Measurements from ENCODE around the gene SERGEF. TPM values are rescaled to one million over a fixed set of nuclear protein-coding genes. Genes with fewer than 3 reads are reported as not detected.

The SERGEF gene
- total RNA-seq, 4 donors from 2014 or later = 62.2 to 116 (median 83.5) TPM

- intact Hi-C loops (cut with DNase I) = no loop called here
- no peak overlapping the region for H3K27ac ChIP-seq
- TF ChIP-seq CTCF (IDR thresholded peaks at IDR 0.05) = no peak
- TF ChIP-seq POLR2A (IDR thresholded peaks at IDR 0.05) = no peak
- 96 to 100% methylated on average over 1 of the region's 1 CpG for WGBS, 2 donors
- H3K36me3 ChIP-seq = no peaks in the 10 kb centered on the region
- H3K27me3 ChIP-seq = no peaks in the 10 kb centered on the region
- H3K4me3 ChIP-seq (replicated peaks in 1 of 3) = no peak overlapping the region
- no peak for DNase-seq
- H3K9me3 ChIP-seq = no peaks in the 10 kb centered on the region
- no peaks in the 10 kb centered on the region for H3K4me1 ChIP-seq
Observed at GRCh38 chr11:17936790-17937189, 76.1 kb downstream of the SERGEF start.

- TF ChIP-seq POLR2A (IDR thresholded peaks at IDR 0.05) = no peak
- TF ChIP-seq CTCF (IDR thresholded peaks at IDR 0.05) = no peak
- WGBS, 2 donors = 95 to 96% methylated on average over 1 of the region's 1 CpG
- intact Hi-C loops (cut with DNase I) = no loop called here
- Histone ChIP-seq H3K27me3 (no peaks in the 10 kb centered on the region), H3K4me3 (replicated peaks in 1 of 3) (no peak overlapping the region), H3K4me1 (no peaks in the 10 kb centered on the region), H3K27ac (no peak overlapping the region), H3K36me3 (no peaks in the 10 kb centered on the region), H3K9me3 (no peaks in the 10 kb centered on the region)
- DNase-seq = no peak
Observed at GRCh38 chr11:17934194-17934593, 78.7 kb downstream of the SERGEF start.

GRCh38 chr11:17933708-17934107 is 79.1 kb downstream of the SERGEF start:
- TF ChIP-seq CTCF (IDR thresholded peaks at IDR 0.05) (no peak), POLR2A (IDR thresholded peaks at IDR 0.05) (no peak)
- Histone ChIP-seq H3K4me3 (replicated peaks in 1 of 3) (no peak overlapping the region), H3K9me3 (no peaks in the 10 kb centered on the region), H3K4me1 (no peaks in the 10 kb centered on the region), H3K27ac (no peak overlapping the region), H3K27me3 (no peaks in the 10 kb centered on the region), H3K36me3 (no peaks in the 10 kb centered on the region)
- 98 to 100% methylated on average over 1 of the region's 1 CpG for WGBS, 2 donors
- intact Hi-C loops (cut with DNase I) = no loop called here
- DNase-seq = no peak

- WGBS, 2 donors = 94 to 98% methylated on average over 1 of the region's 1 CpG
- H3K9me3 ChIP-seq = no peaks in the 10 kb centered on the region
- H3K27me3 ChIP-seq = no peaks in the 10 kb centered on the region
- intact Hi-C loops (cut with DNase I) = no loop called here
- no peaks in the 10 kb centered on the region for H3K36me3 ChIP-seq
- no peak for DNase-seq
- no peaks in the 10 kb centered on the region for H3K4me1 ChIP-seq
- H3K27ac ChIP-seq = no peak overlapping the region
- TF ChIP-seq POLR2A (IDR thresholded peaks at IDR 0.05) = no peak
- no peak for TF ChIP-seq CTCF (IDR thresholded peaks at IDR 0.05)
- H3K4me3 ChIP-seq (replicated peaks in 1 of 3) = no peak overlapping the region
Observed at GRCh38 chr11:17932472-17932871, 80.4 kb downstream of the SERGEF start.

- no peak overlapping the region for H3K27ac ChIP-seq
- WGBS, 2 donors = 82 to 90% methylated on average over 1 of the region's 1 CpG
- H3K4me3 ChIP-seq (replicated peaks in 1 of 3) = no peak overlapping the region
- no peaks in the 10 kb centered on the region for H3K9me3 ChIP-seq
- no peak for DNase-seq
- H3K4me1 ChIP-seq = no peaks in the 10 kb centered on the region
- H3K27me3 ChIP-seq = no peaks in the 10 kb centered on the region
- no peaks in the 10 kb centered on the region for H3K36me3 ChIP-seq
- intact Hi-C loops (cut with DNase I) = no loop called here
- TF ChIP-seq POLR2A (IDR thresholded peaks at IDR 0.05) (no peak), CTCF (IDR thresholded peaks at IDR 0.05) (no peak)
Observed at GRCh38 chr11:17931595-17931994, 81.3 kb downstream of the SERGEF start.
